Prostate gland (tissue), 2 donors: ENCODE results near the gene CACNG7. TPM values are rescaled to one million over a fixed set of nuclear protein-coding genes. Genes with fewer than 3 reads are reported as not detected.

Experiments used
- DNase-seq: peaks from one replicate; pipeline ENCODE4 v3.0.0-alpha.2; 2019; ENCODE audit warnings: low spot score
- H3K27ac ChIP-seq, 2 donors: fragments of 200-600 bp; sonication (generic); 2 replicates each; pipeline ENCODE4 v1.5.1; 2017 to 2019
- H3K27me3 ChIP-seq: fragments of 200-600 bp; sonication (generic); replicated peaks from 2 replicates; pipeline ENCODE4 v1.5.1; 2019; ENCODE audit not compliant: insufficient read depth
- H3K36me3 ChIP-seq, 2 donors: fragments of 200-600 bp; sonication (generic); 1 replicate in 1 of 2; 2 replicates in 1 of 2; pipeline versions ENCODE4 v1.5.1 to v1.8.1; 2017 to 2019
- H3K4me1 ChIP-seq: fragments of 200-600 bp; sonication (generic); replicated peaks from 2 replicates; pipeline ENCODE4 v1.5.1; 2019
- H3K4me3 ChIP-seq, 2 donors: fragments of 200-600 bp; sonication (generic); 2 replicates each; pipeline ENCODE4 v1.5.1; 2017 to 2019
- H3K9me3 ChIP-seq: fragments of 200-600 bp; sonication (generic); 2 replicates; pipeline ENCODE4 v1.5.1; 2017
- CTCF ChIP-seq, 4 experiments: fragments of 200-600 bp in 2 of 4; fragments of 450-650 bp in 2 of 4; sonication (generic) in 2 of 4; IDR thresholded peaks; 1 replicate in 3 of 4; 2 replicates in 1 of 4; pipeline ENCODE4 v1.5.1; 2016 to 2019; ENCODE audit warnings: antibody characterized with exemption in 4 of 4, mild to moderate bottlenecking in 2 of 4, moderate library complexity in 2 of 4
- POLR2A ChIP-seq: fragments of 450-650 bp; IDR thresholded peaks from one replicate; pipeline ENCODE4 v1.6.1; 2016; ENCODE audit warnings: antibody characterized with exemption, mild to moderate bottlenecking
- POLR2AphosphoS5 ChIP-seq: sonication (generic); formaldehyde crosslinking; IDR thresholded peaks from one replicate; pipeline ENCODE4 v1.6.1; 2017; ENCODE audit warnings: antibody characterized with exemption
- WGBS: methylation state at CpG from one replicate; pipeline ENCODE4 v1.1.5; 2018; 5-methylcytosine and 5-hydroxymethylcytosine counted together
- intact Hi-C: fragments of 100-400 bp; cut with DNase I; formaldehyde crosslinking; loops from one replicate; pipeline ENCODE4 v1.14.2; 2022
- total RNA-seq, 2 donors: library from RNA; depleted of rRNA; stranded (reverse); fragments of >200 nt; gene quantifications; one replicate each; pipeline ENCODE4 v1.1.0, GENCODE V29; 2016

Gene CACNG7
- total RNA-seq, 2 donors from 2014 or later, result not detected

DNA sequence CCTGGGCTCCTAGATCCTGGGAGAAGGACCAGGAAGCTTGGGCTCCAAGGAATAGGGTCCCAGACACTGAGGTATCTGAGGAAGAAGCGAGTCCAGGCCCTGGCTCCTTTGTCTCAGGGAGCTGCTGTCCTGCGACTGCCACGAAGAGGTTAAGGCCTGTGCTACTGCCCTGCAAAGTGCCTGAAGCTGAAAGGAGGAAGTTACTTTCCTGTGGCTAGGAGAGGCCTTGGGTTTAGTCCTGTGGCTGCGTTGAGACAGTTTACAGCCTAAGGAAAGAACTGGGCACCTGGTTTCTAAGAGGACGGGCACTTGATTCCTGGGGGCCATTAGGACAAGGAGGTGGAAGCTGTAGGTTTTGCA, 38.6 kb upstream of the CACNG7 start:
- Histone ChIP-seq H3K36me3 (peaks cover 8 to 16% of the 10 kb centered on the region in 2 donors), H3K4me1 (no peaks in the 10 kb centered on the region), H3K27me3 (no peaks in the 10 kb centered on the region), H3K9me3 (no peaks in the 10 kb centered on the region), H3K4me3 (peak overlapping the region in 1 of 2 donors; percentile 80), H3K27ac (peak overlapping the region; percentile 90 to 93)
- WGBS, result 55% methylated on average over 5 of the region's 5 CpGs
- no peak for DNase-seq
- TF ChIP-seq POLR2AphosphoS5 (no peak), CTCF (IDR thresholded peaks at IDR 0.05) (no peak), POLR2A (peak; percentile 15)
- intact Hi-C loops, result no loop called here

DNA sequence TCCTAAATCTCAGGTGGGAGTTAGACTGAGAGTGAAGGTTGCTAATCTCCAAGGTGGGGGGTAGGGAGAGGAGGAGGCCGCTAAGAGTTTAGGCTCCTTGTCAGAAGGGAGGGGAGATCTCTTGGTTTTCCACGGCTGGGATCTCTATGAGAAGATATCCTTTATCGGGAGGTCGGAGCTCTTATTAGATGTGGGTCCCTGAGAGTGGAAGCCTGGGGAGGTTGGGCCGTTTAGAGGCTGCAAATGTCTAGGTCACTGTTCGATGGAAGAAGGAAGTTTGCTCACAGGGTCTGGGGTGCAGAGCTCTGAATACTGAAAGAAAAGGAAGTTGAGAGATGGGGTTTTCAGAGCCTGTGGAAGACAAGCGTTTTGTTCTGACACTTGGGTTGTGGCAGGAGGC, 37.6 kb upstream of the CACNG7 start:
- TF ChIP-seq POLR2AphosphoS5 (no peak), POLR2A (no peak), CTCF (IDR thresholded peaks at IDR 0.05) (no peak)
- H3K9me3 ChIP-seq, result no peaks in the 10 kb centered on the region
- H3K4me1 ChIP-seq, result no peaks in the 10 kb centered on the region

DNA sequence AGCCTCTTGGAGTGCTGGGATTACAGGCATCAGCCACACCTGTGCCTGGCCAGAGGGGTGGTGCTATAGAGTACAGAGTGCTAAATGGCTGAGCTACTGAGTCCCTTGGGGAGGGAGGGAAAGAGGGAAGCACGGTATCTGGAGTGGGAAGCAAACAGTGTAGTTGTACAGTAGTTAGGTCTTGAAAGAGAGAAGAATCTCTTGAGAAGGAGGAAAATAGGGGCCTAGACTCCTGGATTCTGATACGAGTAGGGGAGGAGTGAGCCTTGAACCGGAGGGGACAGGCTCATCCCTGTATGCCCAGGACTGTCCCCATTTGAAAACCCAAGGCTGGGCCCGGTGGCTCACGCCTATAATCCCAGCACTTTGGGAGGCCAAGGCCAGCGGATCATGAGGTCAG, 36.3 kb upstream of the CACNG7 start:
- DNase-seq, result no peak
- intact Hi-C loops, result no loop called here
- Histone ChIP-seq H3K36me3 (peaks cover 8 to 16% of the 10 kb centered on the region in 2 donors), H3K4me1 (no peaks in the 10 kb centered on the region), H3K27me3 (no peaks in the 10 kb centered on the region), H3K27ac (no peak overlapping the region), H3K9me3 (no peaks in the 10 kb centered on the region), H3K4me3 (no peak overlapping the region)
- TF ChIP-seq CTCF (IDR thresholded peaks at IDR 0.05) (no peak), POLR2A (no peak), POLR2AphosphoS5 (no peak)
- WGBS, result 75% methylated on average over 6 of the region's 6 CpGs

More for the DNA sequence above, 37.6 kb upstream of the CACNG7 start:
- DNase-seq, result no peak
- Histone ChIP-seq H3K27ac (no peak overlapping the region), H3K4me3 (no peak overlapping the region), H3K27me3 (no peaks in the 10 kb centered on the region), H3K36me3 (peaks cover 8 to 16% of the 10 kb centered on the region in 2 donors)
- WGBS, result 49% methylated on average over 7 of the region's 7 CpGs
- intact Hi-C loops, result no loop called here

- intact Hi-C loops, result no loop called here
These were observed 35.1 kb upstream of the CACNG7 start for GRCh38 chr19:53873773-53874605.

More at GRCh38 chr19:53873773-53874605, 35.1 kb upstream of the CACNG7 start:
- Histone ChIP-seq H3K4me1 (no peaks in the 10 kb centered on the region), H3K4me3 (no peak overlapping the region), H3K36me3 (peaks cover 8 to 16% of the 10 kb centered on the region in 2 donors), H3K9me3 (no peaks in the 10 kb centered on the region), H3K27me3 (no peaks in the 10 kb centered on the region), H3K27ac (no peak overlapping the region)
- no peak for TF ChIP-seq POLR2AphosphoS5
- no peak for TF ChIP-seq POLR2A
- no peak for TF ChIP-seq CTCF (IDR thresholded peaks at IDR 0.05)
- WGBS, result 91% methylated on average over 51 of the region's 51 CpGs
- DNase-seq, result no peak
